ENCODE measurements around the gene KRT72.
A peak's percentile ranks its signal among the peaks of the same experiment; 100 is the strongest.
"Not testable (repeated sequence)": the region's sequence is repeated elsewhere in the genome, so short reads cannot be mapped to it uniquely, and the experiment has no call there.

Gene KRT72

GRCh38 chr12:52606581-52607218, 5.4 kb upstream of the KRT72 start:
- DNase-seq (ENCODE audit: low read depth): no peak

GRCh38 chr12:52606096-52606495, 4.8 kb upstream of the KRT72 start:
- DNase-seq (ENCODE audit: low read depth): no peak

- DNase-seq (ENCODE audit: low read depth): no peak
Observed at GRCh38 chr12:52605542-52605941, 4.3 kb upstream of the KRT72 start.

- DNase-seq (ENCODE audit: low read depth): no peak
Observed at GRCh38 chr12:52604859-52605258, 3.6 kb upstream of the KRT72 start.

- no peak for DNase-seq (ENCODE audit: low read depth)
Observed at GRCh38 chr12:52603314-52603713, 2.1 kb upstream of the KRT72 start.

GRCh38 chr12:52602552-52602951, 1.3 kb upstream of the KRT72 start:
- no peak for DNase-seq (ENCODE audit: low read depth)

GRCh38 chr12:52601671-52602070, 408 bp upstream of the KRT72 start:
- DNase-seq (ENCODE audit: low read depth): no peak

- no peak for DNase-seq (ENCODE audit: low read depth)
Observed at GRCh38 chr12:52600475-52600874, 788 bp downstream of the KRT72 start.

GRCh38 chr12:52600071-52600470, 1.2 kb downstream of the KRT72 start:
- no peak for DNase-seq (ENCODE audit: low read depth)

- DNase-seq (ENCODE audit: low read depth): no peak
Observed at GRCh38 chr12:52598966-52599365, 2.3 kb downstream of the KRT72 start.

- DNase-seq (ENCODE audit: low read depth): not testable (repeated sequence)
Observed at GRCh38 chr12:52594237-52594636, 7.0 kb downstream of the KRT72 start.

- no peak for DNase-seq (ENCODE audit: low read depth)
Observed at GRCh38 chr12:52591521-52591920, 9.7 kb downstream of the KRT72 start.

- no peak for DNase-seq (ENCODE audit: low read depth)
Observed at GRCh38 chr12:52590021-52590420, 11.2 kb downstream of the KRT72 start.

GRCh38 chr12:52587563-52587962, 13.7 kb downstream of the KRT72 start:
- no peak for DNase-seq (ENCODE audit: low read depth)

GRCh38 chr12:52585946-52586345, 15.3 kb downstream of the KRT72 start:
- peak; percentile 4 for DNase-seq (ENCODE audit: low read depth)

GRCh38 chr12:52585066-52585465, 16.2 kb downstream of the KRT72 start:
- DNase-seq (ENCODE audit: low read depth): no peak

GRCh38 chr12:52584156-52584682, 17.0 kb downstream of the KRT72 start:
- no peak for DNase-seq (ENCODE audit: low read depth)

- DNase-seq (ENCODE audit: low read depth): peak; percentile 23
Observed at GRCh38 chr12:52582971-52583456, 18.2 kb downstream of the KRT72 start.

- DNase-seq (ENCODE audit: low read depth): no peak
Observed at GRCh38 chr12:52582486-52582885, 18.8 kb downstream of the KRT72 start.

GRCh38 chr12:52581481-52581880, 19.8 kb downstream of the KRT72 start:
- DNase-seq (ENCODE audit: low read depth): no peak

- DNase-seq (ENCODE audit: low read depth): no peak
Observed at GRCh38 chr12:52581066-52581465, 20.2 kb downstream of the KRT72 start.

GRCh38 chr12:52580496-52580895, 20.8 kb downstream of the KRT72 start:
- DNase-seq (ENCODE audit: low read depth): no peak

- DNase-seq (ENCODE audit: low read depth): no peak
Observed at GRCh38 chr12:52579468-52580465, 21.5 kb downstream of the KRT72 start.

Data from activated T-helper 9 cell treated with anti-CD3 and anti-CD28 coated beads, Interleukin-2, amount 50 U/mL, for 16 hours (primary cell).